Fibroblast of skin of left biceps (primary cell): ENCODE results near the gene SIGLEC5.
A peak's percentile ranks its signal among the peaks of the same experiment; 100 is the strongest.
"Not testable (repeated sequence)": the region's sequence is repeated elsewhere in the genome, so short reads cannot be mapped to it uniquely, and the experiment has no call there.

Experiments
- DNase-seq, 2 experiments: peaks; one replicate each; pipeline ENCODE4 v3.0.0-alpha.2; 2013; ENCODE audit warnings: low read depth in 2 of 2

The SIGLEC5 gene

DNA sequence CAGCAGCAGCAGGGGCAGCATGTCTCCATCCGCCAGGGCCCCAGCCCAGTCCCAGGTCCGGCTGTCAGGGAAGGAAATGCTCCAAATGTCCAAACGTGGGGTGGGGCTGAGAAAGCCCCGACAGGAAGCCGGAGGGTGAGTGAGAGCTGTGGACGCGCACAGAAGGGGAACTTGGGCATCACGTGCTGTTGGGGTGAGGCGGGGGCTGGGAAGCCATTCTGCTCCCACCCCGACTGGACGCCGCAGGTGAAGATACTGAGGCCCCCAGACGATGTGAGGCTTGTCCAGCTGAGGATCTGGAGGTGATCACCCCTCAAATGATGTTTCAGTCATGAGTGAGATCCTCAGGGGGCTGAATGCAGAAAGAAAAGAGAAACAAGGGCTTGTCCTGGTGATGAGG lies at the start of gene SIGLEC5:
TSS of gene SIGLEC5 (minus strand) at position 87 of the 400 bp plus-strand sequence. CDS start at position 21, 66 bp downstream.
- not testable (repeated sequence) for DNase-seq

- no peak for DNase-seq
These were observed 46.4 kb upstream of the SIGLEC5 start for GRCh38 chr19:51676566-51677083.

GRCh38 chr19:51675911-51676565 lies 45.8 kb upstream of the SIGLEC5 start:
- DNase-seq, result not testable (repeated sequence)

- DNase-seq, result no peak
These were observed 38.0 kb upstream of the SIGLEC5 start for GRCh38 chr19:51668216-51668615.

GRCh38 chr19:51664997-51665396 lies 34.8 kb upstream of the SIGLEC5 start:
- no peak for DNase-seq

DNA sequence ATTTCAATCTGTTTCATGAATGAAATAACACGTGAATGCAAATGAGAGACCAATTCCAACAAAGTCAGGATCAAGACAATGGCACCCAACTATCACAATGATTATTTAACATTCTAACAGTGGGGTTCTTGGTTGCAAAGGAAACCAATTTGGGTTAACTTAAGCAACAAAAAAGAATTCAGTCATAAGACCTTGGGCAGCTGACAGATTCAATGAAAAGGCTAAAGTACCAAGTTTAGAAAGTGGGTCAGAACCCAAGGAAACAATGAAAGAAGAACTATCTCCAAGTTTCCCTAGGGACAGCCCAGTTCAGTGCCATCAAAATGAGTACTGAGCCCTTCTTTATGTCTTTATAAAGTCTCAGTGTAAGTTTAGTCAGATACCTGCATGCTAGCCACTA lies 33.9 kb upstream of the SIGLEC5 start:
- no peak for DNase-seq

- no peak for DNase-seq
These were observed 33.4 kb upstream of the SIGLEC5 start for GRCh38 chr19:51663650-51664049.

GRCh38 chr19:51660975-51661600 lies 30.9 kb upstream of the SIGLEC5 start:
- peak; percentile 26 to 36 for DNase-seq

DNA sequence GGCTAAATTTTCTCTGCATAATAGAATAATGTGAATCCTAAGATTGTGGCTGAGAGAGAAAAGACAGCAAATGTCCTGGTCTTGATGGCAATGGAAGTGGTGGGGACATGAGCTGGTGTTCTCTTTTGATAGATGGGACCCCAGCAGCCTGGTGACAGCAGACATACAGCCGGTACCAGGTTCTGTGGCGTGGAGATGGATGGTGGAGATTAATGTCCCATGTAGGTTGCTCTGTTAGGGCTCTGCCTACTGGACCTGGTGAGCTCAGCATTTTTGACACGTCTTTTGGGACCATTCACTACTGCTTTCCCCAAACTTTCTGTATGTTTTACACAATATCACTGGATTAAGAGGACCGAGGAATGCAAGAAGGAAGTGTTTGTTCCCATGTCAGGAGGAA lies 24.6 kb upstream of the SIGLEC5 start:
- no peak for DNase-seq

- DNase-seq, result no peak
These were observed 23.0 kb upstream of the SIGLEC5 start for GRCh38 chr19:51653162-51653561.

DNA sequence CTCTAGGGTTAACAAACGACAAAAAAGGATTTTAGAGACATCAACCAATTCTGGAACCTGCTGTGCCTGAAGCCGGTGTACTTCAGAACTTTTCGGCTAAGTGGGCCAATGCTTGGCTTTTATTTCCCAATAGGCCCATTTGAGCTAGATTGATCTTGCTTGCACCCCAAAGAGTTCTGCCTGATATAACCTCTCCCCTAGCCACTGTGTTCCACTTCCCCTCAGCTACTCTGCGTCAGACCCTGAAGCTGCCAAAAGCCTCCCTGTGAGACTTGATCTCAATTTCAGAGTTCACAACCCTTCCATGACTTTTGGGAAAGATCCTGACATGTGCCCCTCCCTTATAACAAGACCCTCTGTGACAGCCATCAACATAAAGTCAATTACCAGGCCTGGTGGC lies 22.1 kb upstream of the SIGLEC5 start:
- no peak for DNase-seq

DNA sequence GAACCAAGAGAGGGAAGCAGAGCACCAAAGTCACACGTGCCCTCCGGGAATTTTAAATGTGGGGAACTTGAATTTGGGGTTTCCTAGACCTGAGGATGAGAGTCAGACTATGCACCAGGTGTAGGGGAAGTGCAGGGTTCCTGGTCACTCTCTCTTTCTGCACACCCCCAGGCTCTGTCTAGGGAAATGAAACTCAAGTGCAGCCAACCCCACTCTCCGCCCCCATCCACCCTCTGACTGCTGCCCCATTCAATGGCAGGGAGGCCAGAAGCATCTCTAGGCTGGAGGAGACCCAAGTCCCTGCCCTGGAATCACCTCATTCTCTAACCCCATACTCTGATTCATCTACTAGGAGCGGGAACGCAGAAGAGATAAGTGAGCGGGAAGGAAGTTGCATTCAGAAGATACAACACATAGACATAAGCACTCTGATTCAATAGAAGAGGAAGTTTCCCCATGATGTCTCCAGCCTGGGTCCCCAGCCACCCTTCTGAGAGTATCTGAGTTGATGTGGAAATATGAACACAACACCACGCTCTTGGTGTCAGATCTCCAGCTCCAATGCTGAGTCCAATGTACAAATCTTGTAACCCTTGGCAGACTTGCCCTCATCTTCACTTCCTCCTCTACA lies 21.1 kb upstream of the SIGLEC5 start:
- DNase-seq, result no peak

DNA sequence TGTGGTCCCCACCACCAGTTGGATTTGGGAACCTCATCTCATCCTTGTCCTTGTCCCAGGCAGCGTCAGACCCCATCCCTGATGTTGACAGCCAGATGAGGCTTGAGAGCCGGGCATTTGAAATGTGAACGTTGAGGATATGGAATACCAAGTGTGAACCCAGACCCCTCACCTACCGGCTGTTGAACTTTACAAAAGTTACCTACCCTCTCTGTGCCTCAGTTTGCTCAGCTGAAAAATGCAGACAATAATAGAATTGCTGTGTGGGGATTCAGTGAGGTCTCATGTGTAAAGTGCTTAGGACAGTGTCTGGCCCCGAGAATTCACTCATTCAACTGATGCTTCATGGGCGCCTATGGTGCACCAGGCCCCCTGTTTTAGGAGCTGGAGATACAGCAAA lies 17.1 kb upstream of the SIGLEC5 start:
- no peak for DNase-seq

- DNase-seq, result not testable (repeated sequence)
These were observed 16.5 kb upstream of the SIGLEC5 start, which contains the start of gene SIGLEC14 for GRCh38 chr19:51646730-51647129. TSS of gene SIGLEC14 (minus strand) at chr19:51646825. CDS start at chr19:51646759, 66 bp downstream.

DNA sequence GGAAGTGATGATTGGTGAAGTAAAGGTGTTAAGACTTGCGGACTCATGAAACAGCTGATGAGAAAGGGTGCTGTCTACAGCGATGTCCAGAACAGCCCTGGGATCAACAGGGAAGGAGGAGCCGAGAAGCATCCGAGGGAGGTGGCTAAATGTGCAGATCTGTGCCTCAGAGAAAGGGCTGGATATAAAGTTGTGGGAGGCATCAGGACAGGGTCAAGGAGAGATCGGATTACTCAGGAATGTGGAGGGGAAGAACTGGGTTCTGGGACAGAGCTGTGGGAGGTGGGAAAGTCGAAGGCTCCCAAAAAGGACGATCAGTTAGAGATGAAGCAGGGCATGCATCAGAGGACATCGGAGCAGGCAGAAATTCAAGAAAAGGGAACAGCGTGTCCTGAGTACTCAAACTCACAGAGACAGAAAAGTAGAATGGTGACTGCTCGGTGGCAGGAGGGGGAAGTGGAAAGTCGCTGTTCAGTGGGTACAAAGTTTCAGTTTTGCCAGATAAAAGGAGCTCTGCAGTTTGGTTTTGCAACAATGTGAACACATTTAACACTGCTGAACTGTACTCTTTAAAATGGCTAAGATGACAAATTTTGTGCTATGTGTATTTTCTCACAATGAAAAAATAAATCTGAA lies 14.6 kb upstream of the SIGLEC5 start:
- DNase-seq, result no peak

- no peak for DNase-seq
These were observed 11.4 kb upstream of the SIGLEC5 start for GRCh38 chr19:51641648-51642047.

- no peak for DNase-seq
These were observed 10.2 kb upstream of the SIGLEC5 start for GRCh38 chr19:51640386-51640785.

DNA sequence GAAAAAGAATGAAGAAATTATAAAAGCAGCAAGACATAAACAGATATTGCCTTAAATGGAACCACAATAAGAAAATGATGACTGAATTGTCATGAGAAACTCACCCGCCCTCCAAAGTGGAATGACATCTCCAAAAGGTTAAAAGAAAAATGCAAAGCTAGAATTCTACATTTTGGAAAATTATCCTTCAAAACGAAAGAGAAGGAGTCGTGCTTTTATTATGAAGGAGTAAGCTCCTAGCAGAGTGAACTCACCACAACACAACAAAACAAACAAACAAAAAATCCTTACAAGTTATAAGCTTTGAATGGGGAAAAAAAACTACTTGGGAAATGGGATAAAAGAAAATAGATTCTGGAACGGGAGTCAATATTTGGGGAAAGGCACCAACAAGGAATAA lies 9.7 kb upstream of the SIGLEC5 start:
- no peak for DNase-seq

- DNase-seq, result no peak
These were observed 7.3 kb upstream of the SIGLEC5 start for GRCh38 chr19:51637362-51637978.

DNA sequence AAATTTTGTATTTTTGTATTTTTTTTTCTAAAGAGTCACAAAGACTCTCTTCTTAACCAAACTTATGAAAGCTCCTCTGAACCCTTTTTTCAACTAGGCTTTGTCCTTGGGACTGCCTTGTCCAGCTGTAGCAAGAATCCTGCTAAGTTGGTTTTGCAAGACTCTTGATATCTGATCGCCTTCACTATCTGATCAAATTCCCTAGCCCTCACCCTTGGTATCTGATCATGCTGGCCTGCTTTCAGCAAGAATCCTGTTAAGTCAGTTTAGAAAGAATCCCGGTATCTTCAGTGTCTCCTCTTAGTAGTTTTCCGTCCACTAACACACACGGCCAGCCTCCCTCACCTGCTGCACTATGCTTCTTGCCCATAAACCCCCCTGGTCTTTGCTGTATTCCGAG lies 1.9 kb upstream of the SIGLEC5 start:
- DNase-seq, result no peak

GRCh38 chr19:51628153-51628939 lies 1.9 kb downstream of the SIGLEC5 start:
- no peak for DNase-seq
